Activated CD4-positive, alpha-beta T cell treated with anti-CD3 and anti-CD28 coated beads for 48 hours (primary cell): ENCODE data around the gene UBQLNL.

Experiments
- DNase-seq: peaks from one replicate; pipeline ENCODE4 v3.0.0-alpha.2; 2020

The UBQLNL gene

GRCh38 chr11:5507177-5507932, 9.1 kb downstream of the UBQLNL start:
- DNase-seq = no peak

GRCh38 chr11:5505363-5506048, 11.0 kb downstream of the UBQLNL start:
- DNase-seq = no peak

- no peak for DNase-seq
Measured at GRCh38 chr11:5504403-5504921, 12.0 kb downstream of the UBQLNL start.

GRCh38 chr11:5500393-5500801, 16.1 kb downstream of the UBQLNL start:
- no peak for DNase-seq

GRCh38 chr11:5499671-5500070, 16.8 kb downstream of the UBQLNL start:
- DNase-seq = no peak

DNA sequence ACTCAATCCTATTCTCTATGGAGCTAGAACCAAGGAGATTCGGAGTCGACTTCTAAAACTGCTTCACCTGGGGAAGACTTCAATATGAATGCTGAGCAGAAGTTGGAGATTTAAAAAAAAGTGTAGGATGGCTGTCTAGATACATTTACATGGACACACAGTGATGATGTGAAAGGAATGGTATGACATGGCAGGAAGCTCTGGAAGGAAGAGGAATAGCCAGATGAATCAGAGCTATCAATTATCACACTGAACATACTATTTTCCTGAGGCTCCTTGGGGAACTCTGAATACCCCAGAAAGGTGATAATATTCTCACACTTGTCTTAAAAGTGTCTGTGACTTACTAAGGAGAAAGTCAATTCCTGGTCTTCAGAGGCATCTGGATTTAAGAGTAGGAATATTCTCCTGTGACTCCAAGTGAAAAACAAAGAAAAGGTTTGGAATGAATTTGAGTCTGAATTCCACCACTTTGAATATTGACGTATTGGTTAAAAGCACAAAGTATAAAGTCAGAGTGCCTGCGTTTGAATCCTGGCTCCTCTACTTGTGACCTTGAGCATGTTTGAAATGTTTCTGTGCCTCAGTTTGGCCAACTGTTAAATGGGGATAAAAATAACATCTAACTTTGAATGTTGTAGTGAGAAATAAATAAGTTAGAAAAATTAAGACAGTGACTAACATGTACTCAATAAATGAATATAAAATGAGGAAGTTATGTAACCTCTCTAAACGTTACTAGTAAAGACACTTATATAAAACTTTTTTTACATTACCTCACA, 26.7 kb downstream of the UBQLNL start:
- no peak for DNase-seq

DNA sequence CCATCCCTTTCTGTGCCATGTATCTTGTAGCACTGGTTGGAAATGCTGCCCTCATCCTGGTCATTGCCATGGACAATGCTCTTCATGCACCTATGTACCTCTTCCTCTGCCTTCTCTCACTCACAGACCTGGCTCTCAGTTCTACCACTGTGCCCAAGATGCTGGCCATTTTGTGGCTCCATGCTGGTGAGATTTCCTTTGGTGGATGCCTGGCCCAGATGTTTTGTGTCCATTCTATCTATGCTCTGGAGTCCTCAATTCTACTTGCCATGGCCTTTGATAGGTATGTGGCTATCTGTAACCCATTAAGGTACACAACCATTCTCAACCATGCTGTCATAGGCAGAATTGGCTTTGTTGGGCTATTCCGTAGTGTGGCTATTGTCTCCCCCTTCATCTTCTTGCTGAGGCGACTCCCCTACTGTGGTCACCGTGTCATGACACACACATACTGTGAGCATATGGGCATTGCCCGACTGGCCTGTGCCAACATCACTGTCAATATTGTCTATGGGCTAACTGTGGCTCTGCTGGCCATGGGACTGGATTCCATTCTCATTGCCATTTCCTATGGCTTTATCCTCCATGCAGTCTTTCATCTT, 27.6 kb downstream of the UBQLNL start:
- no peak for DNase-seq

GRCh38 chr11:5488385-5488784, 28.1 kb downstream of the UBQLNL start, which contains the start of gene OR52D1:
Gene OR52D1 (plus strand): TSS chr11:5488685. CDS start chr11:5488707, 22 bp downstream.
- no peak for DNase-seq

- DNase-seq = peak; percentile 46
Measured at GRCh38 chr11:5486421-5486820, 30.1 kb downstream of the UBQLNL start.

DNA sequence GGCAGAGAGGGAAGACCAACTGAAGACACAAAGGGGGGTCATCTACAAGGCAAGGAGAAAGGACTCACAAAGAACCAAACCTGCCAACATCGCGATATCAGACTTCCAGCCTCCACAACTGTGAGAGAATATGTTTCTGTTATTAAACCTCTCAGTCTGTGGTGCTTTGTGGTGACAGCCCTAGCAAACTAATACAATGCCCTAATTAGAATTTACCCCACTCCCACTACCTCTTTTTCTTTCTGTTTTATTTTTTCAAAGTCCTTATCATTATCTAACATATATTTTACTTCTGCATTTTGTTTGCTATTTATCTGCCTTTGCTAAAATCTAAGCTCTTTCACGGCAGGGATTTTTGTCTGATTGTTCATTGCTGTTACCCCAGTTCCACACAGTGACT, 30.5 kb downstream of the UBQLNL start:
- DNase-seq = no peak

DNA sequence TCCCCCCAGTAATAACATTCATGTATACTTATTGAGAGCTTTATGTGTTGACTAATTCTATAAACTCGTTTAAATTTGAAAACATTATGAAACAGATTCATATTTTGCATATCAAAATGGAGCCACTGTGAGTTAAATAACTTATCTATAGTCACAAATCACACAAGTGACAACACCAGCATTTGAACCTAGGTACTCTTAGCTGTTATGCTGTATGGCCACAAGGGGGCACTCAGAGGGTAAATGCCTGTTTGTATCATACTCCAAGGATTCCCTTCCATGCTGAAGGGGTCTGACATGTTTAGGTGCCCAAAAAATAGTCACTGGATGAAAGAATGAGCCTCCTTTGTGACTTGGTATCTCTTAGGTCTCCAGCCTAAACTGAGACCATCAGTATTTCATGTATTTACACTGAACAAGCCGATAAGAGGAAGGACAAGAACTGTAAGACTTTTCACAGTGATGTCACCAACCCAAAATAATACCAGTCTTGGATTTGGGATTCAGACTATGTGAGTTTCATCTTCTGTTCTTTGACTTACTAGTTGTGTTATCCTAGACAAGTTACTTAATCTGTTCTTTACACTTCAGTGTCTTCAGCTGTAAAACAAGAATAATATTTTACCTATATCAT, 40.2 kb downstream of the UBQLNL start:
- DNase-seq = peak; percentile 49

GRCh38 chr11:5473921-5474320, 42.6 kb downstream of the UBQLNL start:
- DNase-seq = no peak

DNA sequence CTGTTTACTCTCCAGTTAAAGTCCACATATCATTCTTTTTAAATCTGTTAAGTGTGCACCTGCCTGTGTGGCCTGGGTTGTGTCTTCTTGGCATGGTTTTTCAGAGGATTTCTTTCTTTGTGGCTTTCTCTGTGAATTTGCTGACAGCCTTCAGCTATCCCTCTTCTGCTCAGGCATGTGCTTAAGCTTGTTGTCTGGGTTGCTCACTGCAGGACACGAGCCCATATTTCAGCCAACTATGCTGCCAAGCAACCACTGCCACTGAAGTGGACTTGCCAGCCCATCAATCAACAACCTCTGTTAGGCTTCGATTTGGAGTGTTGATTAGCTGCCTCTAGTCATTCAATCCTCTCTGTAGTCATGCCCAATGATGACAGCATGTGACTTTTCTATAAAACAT, 49.0 kb downstream of the UBQLNL start:
- DNase-seq = no peak
